ENCODE measurements around the gene ANKRD34C. TPM values are rescaled to one million over a fixed set of nuclear protein-coding genes. Genes with fewer than 3 reads are reported as not detected.

Gene ANKRD34C
- total and polyA plus RNA-seq, 8 donors = not detected

DNA sequence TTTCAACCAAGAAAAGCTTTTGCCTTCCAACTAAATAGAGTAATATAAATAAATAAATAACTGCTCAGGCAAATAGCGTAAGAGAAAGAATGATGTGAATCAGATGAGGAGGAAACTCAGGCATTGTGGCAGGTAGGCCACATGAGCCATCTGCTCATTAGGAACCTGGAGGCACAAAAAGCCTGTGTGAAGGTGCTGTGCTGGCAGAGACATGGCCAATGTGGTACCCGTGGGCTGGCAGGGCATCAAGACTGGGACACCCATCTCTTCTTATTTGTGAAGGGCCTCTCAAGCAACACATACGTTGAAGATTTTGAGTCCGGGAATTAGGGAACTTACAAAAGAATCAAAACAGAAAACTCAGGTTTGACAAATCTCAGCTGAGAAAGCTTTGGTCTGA lies 9.5 kb downstream of the ANKRD34C start:
- Histone ChIP-seq H3K27me3 (peaks cover 0 to 27% (median 6%) of the 10 kb centered on the region in 3 donors), H3K4me1 (no peaks in the 10 kb centered on the region), H3K27ac (no peak overlapping the region), H3K36me3 (no peaks in the 10 kb centered on the region), H3K4me3 (no peak overlapping the region), H3K9me3 (no peaks in the 10 kb centered on the region)
- intact Hi-C loops (cut with DNase I; ENCODE audit: low total_unique reads) = no loop called here
- no peak for TF ChIP-seq POLR2AphosphoS5 (IDR thresholded peaks at IDR 0.05)
- TF ChIP-seq, protein P1, sequence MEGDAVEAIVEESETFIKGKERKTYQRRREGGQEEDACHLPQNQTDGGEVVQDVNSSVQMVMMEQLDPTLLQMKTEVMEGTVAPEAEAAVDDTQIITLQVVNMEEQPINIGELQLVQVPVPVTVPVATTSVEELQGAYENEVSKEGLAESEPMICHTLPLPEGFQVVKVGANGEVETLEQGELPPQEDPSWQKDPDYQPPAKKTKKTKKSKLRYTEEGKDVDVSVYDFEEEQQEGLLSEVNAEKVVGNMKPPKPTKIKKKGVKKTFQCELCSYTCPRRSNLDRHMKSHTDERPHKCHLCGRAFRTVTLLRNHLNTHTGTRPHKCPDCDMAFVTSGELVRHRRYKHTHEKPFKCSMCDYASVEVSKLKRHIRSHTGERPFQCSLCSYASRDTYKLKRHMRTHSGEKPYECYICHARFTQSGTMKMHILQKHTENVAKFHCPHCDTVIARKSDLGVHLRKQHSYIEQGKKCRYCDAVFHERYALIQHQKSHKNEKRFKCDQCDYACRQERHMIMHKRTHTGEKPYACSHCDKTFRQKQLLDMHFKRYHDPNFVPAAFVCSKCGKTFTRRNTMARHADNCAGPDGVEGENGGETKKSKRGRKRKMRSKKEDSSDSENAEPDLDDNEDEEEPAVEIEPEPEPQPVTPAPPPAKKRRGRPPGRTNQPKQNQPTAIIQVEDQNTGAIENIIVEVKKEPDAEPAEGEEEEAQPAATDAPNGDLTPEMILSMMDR (IDR thresholded peaks at IDR 0.05) = no peak
- no peak for TF ChIP-seq EP300 (IDR thresholded peaks at IDR 0.05)
- TF ChIP-seq POLR2A (IDR thresholded peaks at IDR 0.05) = no peak
- 77 to 89% (median 87%) methylated on average over 4 of the region's 4 CpGs for WGBS, 5 donors
- DNase-seq = no peak

DNA sequence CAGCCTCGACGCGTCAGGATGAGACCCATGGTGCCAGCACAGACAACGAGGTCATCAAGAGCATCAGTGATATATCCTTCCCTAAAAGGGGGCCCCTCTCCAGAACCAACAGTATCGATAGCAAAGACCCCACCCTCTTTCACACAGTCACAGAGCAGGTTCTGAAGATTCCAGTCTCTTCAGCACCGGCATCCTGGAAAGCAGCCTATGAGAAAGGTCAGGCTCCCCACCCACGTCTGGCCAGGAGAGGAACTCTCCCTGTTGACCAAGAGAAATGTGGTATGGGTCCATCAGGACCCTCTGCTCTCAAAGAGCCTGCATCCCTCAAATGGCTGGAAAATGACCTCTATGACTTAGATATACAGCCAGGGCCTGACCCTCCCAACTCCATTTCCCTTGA lies 11.6 kb downstream of the ANKRD34C start:
- H3K9me3 ChIP-seq = no peaks in the 10 kb centered on the region
- TF ChIP-seq, protein P1 (IDR thresholded peaks at IDR 0.05) = no peak
- TF ChIP-seq EP300 (IDR thresholded peaks at IDR 0.05) = no peak
- TF ChIP-seq POLR2AphosphoS5 (IDR thresholded peaks at IDR 0.05) = no peak
- no peak for TF ChIP-seq POLR2A (IDR thresholded peaks at IDR 0.05)
- peaks cover 0 to 11% (median 2%) of the 10 kb centered on the region in 3 donors for H3K27me3 ChIP-seq
- H3K36me3 ChIP-seq = no peaks in the 10 kb centered on the region
- no peak overlapping the region for H3K4me3 ChIP-seq
- intact Hi-C loops (cut with DNase I; ENCODE audit: low total_unique reads) = no loop called here
- H3K4me1 ChIP-seq = no peaks in the 10 kb centered on the region
- no peak overlapping the region for H3K27ac ChIP-seq
- DNase-seq = no peak
- 65 to 93% (median 70%) methylated on average over 4 to 7 of the region's 7 CpGs for WGBS, 5 donors

DNA sequence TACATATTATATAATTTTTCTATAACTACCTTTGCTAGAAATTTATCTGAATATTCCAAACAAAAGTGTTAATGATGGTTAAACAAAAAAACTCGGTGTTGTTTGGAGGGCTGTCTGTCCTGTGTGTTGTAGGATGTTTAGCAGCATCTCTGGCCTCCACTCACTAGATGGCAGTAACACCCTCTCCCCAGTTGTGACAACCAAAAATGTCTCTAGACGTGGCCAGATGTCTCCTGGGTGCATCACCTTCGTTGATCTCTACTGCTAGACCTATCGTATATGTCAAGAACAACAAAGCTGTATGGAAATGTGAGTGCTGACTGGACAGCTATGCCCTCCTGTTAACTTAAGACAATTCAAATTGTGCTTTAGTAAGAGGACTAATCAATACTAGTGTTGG lies 14.1 kb downstream of the ANKRD34C start:
- Histone ChIP-seq H3K9me3 (no peaks in the 10 kb centered on the region), H3K4me3 (no peak overlapping the region), H3K4me1 (no peaks in the 10 kb centered on the region), H3K27me3 (peaks cover 0 to 23% (median 2%) of the 10 kb centered on the region in 3 donors), H3K36me3 (no peaks in the 10 kb centered on the region), H3K27ac (no peak overlapping the region)
- no peak for DNase-seq
- intact Hi-C loops (cut with DNase I; ENCODE audit: low total_unique reads) = no loop called here
- WGBS, 5 donors = 30 to 59% (median 42%) methylated on average over 4 of the region's 4 CpGs
- TF ChIP-seq, protein P1 (IDR thresholded peaks at IDR 0.05) = no peak
- TF ChIP-seq POLR2AphosphoS5 (IDR thresholded peaks at IDR 0.05) (no peak), EP300 (IDR thresholded peaks at IDR 0.05) (no peak), POLR2A (IDR thresholded peaks at IDR 0.05) (no peak)

DNA sequence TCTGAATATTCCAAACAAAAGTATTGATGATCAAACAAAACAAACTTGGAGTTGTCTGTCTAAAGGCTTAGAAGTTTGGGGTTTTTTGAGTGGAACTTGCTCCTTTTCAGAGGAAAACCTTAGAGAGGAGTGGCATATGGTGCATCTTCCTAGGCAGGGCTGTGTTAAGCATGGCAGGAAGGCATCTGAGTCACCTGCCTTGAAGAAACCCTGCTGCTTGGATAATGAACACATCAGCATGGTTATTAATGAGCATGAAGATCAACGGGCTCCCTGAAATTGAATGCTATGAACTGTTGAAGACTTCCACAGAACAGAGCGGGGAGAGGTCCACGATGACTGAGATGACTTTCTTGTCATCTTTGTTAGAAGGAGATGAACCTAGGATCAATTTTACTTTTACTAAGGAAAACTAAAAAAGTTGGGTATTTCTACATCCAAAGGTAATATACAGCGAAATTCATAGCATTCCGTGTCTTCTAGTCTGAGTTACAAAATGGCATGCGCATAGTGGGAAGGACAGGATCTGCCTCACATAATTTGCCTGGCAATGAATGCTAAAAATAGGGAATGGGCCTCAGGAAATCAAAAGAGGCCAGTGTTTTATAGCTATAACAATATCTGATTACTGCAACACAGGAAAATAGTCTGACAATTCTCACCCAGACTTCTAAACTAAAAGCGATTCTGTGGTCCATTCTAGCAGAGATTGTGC lies 16.8 kb downstream of the ANKRD34C start:
- intact Hi-C loops (cut with DNase I; ENCODE audit: low total_unique reads) = no loop called here
- Histone ChIP-seq H3K27ac (no peak overlapping the region), H3K4me1 (no peaks in the 10 kb centered on the region), H3K4me3 (no peak overlapping the region), H3K9me3 (no peaks in the 10 kb centered on the region), H3K27me3 (peaks cover 0 to 11% (median 2%) of the 10 kb centered on the region in 3 donors), H3K36me3 (no peaks in the 10 kb centered on the region)
- no peak for DNase-seq
- WGBS, 5 donors = 81 to 88% (median 84%) methylated on average over 7 of the region's 7 CpGs
- no peak for TF ChIP-seq POLR2A (IDR thresholded peaks at IDR 0.05)
- no peak for TF ChIP-seq EP300 (IDR thresholded peaks at IDR 0.05)
- TF ChIP-seq, protein P1 (IDR thresholded peaks at IDR 0.05) = no peak
- TF ChIP-seq POLR2AphosphoS5 (IDR thresholded peaks at IDR 0.05) = no peak

Data from stomach (tissue), 9 donors.